ENCODE measurements around the gene GGCX. TPM values are rescaled to one million over a fixed set of nuclear protein-coding genes. Genes with fewer than 3 reads are reported as not detected.
A peak's percentile ranks its signal among the peaks of the same experiment; 100 is the strongest.

The GGCX gene
- total and polyA plus RNA-seq, 9 of the 15 experiments (the other 6 are each of a cell fraction or from before 2014, with no cell fraction given), result 14.4 to 47.1 (median 28.1) TPM

DNA sequence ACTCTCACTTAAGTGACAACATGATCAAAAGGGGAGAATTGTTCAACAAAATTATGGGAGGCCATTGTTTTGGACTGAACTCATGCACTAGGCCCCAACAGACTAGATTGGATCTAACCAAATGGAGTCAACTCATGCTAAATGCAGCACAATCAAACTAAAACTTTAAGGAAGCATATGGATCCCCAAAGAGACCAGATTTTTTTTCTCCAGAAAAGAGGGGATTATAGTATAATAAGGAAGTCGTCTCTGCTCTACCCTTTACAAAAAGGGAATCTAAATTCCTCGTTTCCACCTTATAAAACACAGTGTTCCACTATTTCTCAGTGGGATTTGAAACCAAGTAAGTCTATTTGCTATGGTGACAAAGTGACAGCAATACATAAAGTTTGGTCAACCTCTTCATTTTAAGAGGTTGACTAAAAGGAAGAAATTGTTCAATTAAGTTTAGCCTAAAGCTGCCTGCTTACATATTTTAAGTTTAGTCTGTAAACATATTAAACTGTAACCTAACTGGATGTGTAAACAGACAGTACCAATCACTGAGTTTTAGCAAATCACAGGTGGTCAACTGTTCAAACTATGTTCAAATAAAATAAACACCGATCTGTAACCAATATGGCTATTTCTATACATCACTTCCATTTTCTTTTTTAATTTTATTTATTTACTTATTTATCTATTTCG lies 63.2 kb downstream of the GGCX start (continued):
- TF ChIP-seq, protein P1, sequence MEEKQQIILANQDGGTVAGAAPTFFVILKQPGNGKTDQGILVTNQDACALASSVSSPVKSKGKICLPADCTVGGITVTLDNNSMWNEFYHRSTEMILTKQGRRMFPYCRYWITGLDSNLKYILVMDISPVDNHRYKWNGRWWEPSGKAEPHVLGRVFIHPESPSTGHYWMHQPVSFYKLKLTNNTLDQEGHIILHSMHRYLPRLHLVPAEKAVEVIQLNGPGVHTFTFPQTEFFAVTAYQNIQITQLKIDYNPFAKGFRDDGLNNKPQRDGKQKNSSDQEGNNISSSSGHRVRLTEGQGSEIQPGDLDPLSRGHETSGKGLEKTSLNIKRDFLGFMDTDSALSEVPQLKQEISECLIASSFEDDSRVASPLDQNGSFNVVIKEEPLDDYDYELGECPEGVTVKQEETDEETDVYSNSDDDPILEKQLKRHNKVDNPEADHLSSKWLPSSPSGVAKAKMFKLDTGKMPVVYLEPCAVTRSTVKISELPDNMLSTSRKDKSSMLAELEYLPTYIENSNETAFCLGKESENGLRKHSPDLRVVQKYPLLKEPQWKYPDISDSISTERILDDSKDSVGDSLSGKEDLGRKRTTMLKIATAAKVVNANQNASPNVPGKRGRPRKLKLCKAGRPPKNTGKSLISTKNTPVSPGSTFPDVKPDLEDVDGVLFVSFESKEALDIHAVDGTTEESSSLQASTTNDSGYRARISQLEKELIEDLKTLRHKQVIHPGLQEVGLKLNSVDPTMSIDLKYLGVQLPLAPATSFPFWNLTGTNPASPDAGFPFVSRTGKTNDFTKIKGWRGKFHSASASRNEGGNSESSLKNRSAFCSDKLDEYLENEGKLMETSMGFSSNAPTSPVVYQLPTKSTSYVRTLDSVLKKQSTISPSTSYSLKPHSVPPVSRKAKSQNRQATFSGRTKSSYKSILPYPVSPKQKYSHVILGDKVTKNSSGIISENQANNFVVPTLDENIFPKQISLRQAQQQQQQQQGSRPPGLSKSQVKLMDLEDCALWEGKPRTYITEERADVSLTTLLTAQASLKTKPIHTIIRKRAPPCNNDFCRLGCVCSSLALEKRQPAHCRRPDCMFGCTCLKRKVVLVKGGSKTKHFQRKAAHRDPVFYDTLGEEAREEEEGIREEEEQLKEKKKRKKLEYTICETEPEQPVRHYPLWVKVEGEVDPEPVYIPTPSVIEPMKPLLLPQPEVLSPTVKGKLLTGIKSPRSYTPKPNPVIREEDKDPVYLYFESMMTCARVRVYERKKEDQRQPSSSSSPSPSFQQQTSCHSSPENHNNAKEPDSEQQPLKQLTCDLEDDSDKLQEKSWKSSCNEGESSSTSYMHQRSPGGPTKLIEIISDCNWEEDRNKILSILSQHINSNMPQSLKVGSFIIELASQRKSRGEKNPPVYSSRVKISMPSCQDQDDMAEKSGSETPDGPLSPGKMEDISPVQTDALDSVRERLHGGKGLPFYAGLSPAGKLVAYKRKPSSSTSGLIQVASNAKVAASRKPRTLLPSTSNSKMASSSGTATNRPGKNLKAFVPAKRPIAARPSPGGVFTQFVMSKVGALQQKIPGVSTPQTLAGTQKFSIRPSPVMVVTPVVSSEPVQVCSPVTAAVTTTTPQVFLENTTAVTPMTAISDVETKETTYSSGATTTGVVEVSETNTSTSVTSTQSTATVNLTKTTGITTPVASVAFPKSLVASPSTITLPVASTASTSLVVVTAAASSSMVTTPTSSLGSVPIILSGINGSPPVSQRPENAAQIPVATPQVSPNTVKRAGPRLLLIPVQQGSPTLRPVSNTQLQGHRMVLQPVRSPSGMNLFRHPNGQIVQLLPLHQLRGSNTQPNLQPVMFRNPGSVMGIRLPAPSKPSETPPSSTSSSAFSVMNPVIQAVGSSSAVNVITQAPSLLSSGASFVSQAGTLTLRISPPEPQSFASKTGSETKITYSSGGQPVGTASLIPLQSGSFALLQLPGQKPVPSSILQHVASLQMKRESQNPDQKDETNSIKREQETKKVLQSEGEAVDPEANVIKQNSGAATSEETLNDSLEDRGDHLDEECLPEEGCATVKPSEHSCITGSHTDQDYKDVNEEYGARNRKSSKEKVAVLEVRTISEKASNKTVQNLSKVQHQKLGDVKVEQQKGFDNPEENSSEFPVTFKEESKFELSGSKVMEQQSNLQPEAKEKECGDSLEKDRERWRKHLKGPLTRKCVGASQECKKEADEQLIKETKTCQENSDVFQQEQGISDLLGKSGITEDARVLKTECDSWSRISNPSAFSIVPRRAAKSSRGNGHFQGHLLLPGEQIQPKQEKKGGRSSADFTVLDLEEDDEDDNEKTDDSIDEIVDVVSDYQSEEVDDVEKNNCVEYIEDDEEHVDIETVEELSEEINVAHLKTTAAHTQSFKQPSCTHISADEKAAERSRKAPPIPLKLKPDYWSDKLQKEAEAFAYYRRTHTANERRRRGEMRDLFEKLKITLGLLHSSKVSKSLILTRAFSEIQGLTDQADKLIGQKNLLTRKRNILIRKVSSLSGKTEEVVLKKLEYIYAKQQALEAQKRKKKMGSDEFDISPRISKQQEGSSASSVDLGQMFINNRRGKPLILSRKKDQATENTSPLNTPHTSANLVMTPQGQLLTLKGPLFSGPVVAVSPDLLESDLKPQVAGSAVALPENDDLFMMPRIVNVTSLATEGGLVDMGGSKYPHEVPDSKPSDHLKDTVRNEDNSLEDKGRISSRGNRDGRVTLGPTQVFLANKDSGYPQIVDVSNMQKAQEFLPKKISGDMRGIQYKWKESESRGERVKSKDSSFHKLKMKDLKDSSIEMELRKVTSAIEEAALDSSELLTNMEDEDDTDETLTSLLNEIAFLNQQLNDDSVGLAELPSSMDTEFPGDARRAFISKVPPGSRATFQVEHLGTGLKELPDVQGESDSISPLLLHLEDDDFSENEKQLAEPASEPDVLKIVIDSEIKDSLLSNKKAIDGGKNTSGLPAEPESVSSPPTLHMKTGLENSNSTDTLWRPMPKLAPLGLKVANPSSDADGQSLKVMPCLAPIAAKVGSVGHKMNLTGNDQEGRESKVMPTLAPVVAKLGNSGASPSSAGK (IDR thresholded peaks at IDR 0.05), result no peak
- no peak for TF ChIP-seq ZNF133 (CRISPR knock-in tag; IDR thresholded peaks at IDR 0.05)
- TF ChIP-seq TCFL5 (CRISPR knock-in tag; conservative IDR thresholded peaks at IDR 0.05), result peak; percentile 82
- TF ChIP-seq, protein P2, sequence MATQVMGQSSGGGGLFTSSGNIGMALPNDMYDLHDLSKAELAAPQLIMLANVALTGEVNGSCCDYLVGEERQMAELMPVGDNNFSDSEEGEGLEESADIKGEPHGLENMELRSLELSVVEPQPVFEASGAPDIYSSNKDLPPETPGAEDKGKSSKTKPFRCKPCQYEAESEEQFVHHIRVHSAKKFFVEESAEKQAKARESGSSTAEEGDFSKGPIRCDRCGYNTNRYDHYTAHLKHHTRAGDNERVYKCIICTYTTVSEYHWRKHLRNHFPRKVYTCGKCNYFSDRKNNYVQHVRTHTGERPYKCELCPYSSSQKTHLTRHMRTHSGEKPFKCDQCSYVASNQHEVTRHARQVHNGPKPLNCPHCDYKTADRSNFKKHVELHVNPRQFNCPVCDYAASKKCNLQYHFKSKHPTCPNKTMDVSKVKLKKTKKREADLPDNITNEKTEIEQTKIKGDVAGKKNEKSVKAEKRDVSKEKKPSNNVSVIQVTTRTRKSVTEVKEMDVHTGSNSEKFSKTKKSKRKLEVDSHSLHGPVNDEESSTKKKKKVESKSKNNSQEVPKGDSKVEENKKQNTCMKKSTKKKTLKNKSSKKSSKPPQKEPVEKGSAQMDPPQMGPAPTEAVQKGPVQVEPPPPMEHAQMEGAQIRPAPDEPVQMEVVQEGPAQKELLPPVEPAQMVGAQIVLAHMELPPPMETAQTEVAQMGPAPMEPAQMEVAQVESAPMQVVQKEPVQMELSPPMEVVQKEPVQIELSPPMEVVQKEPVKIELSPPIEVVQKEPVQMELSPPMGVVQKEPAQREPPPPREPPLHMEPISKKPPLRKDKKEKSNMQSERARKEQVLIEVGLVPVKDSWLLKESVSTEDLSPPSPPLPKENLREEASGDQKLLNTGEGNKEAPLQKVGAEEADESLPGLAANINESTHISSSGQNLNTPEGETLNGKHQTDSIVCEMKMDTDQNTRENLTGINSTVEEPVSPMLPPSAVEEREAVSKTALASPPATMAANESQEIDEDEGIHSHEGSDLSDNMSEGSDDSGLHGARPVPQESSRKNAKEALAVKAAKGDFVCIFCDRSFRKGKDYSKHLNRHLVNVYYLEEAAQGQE (IDR thresholded peaks at IDR 0.05; ENCODE audit: borderline replicate concordance), result no peak
- TF ChIP-seq, protein P2 (CRISPR knock-in tag; IDR thresholded peaks at IDR 0.05; ENCODE audit: low read depth), result no peak

Data from K562 (cell line).